Measurements from ENCODE around the gene EFCAB12.
A peak's percentile ranks its signal among the peaks of the same experiment; 100 is the strongest.

EFCAB12 gene

DNA sequence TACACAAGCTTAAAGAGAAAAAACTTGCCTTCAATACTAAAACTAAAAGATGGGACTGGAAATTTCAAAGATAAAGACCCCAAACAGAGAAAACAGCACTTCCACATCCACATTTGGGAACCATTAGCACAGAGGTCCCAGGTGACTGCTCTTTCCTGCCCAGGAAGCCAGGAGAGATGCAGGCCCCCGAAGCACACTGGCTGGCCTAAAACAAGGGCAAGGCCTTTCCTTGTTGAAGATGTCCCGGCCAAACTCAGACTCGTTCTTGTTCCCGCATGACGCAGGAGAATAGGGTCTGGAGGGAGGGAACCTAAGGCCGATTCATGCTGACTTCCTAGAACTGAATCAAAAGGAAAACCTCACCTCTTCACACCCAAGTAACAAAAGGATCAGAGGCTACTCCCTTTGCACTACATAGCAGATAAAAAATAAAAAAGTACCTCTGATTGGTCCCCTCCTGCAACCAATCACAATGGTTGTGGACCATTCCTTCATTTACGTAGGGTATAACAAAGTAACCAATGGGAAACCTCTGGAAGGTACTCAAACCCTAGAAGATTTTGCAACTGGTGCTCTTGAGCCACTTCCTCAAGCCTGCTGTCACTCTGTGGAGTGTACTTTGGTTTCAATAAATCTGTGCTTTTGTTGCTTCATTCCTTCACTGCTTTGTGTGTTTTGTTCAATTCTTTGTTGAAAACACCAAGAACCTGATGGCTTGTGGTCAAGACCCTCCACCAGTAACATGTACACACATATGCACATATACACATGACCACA, 48.7 kb downstream of the EFCAB12 start:
- no peak for DNase-seq (ENCODE audit: extremely low spot score)
- POLR2A ChIA-PET: no interaction called here
- TF ChIP-seq ELF4 (IDR thresholded peaks at IDR 0.05) (no peak), BHLHE40 (IDR thresholded peaks at IDR 0.05; ENCODE audit: borderline replicate concordance) (no peak), ZNF384 (IDR thresholded peaks at IDR 0.05) (no peak), FOXA1 (IDR thresholded peaks at IDR 0.05) (no peak), FOXM1 (IDR thresholded peaks at IDR 0.05; ENCODE audit: borderline replicate concordance) (no peak), HDGF (IDR thresholded peaks at IDR 0.05; ENCODE audit: borderline replicate concordance) (no peak), ARNT (IDR thresholded peaks at IDR 0.05) (no peak), FOXK2 (IDR thresholded peaks at IDR 0.05) (no peak), TARDBP (IDR thresholded peaks at IDR 0.05) (no peak), SP1 (IDR thresholded peaks at IDR 0.05) (no peak), SUZ12 (IDR thresholded peaks at IDR 0.05) (no peak), CTBP1 (IDR thresholded peaks at IDR 0.05; ENCODE audit: borderline replicate concordance) (no peak), LEF1 (IDR thresholded peaks at IDR 0.05; ENCODE audit: borderline replicate concordance) (no peak), L3MBTL2 (conservative IDR thresholded peaks at IDR 0.05) (no peak)
- TF ChIP-seq, protein P1, sequence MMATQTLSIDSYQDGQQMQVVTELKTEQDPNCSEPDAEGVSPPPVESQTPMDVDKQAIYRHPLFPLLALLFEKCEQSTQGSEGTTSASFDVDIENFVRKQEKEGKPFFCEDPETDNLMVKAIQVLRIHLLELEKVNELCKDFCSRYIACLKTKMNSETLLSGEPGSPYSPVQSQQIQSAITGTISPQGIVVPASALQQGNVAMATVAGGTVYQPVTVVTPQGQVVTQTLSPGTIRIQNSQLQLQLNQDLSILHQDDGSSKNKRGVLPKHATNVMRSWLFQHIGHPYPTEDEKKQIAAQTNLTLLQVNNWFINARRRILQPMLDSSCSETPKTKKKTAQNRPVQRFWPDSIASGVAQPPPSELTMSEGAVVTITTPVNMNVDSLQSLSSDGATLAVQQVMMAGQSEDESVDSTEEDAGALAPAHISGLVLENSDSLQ (IDR thresholded peaks at IDR 0.05): no peak
- CTCF ChIA-PET: no interaction called here

- TF ChIP-seq NFRKB (IDR thresholded peaks at IDR 0.05) (no peak), FOXM1 (IDR thresholded peaks at IDR 0.05; ENCODE audit: borderline replicate concordance) (no peak), SP1 (IDR thresholded peaks at IDR 0.05) (no peak), L3MBTL2 (conservative IDR thresholded peaks at IDR 0.05) (no peak), ARNT (IDR thresholded peaks at IDR 0.05) (no peak), TARDBP (IDR thresholded peaks at IDR 0.05) (no peak), SUZ12 (IDR thresholded peaks at IDR 0.05) (no peak), BHLHE40 (IDR thresholded peaks at IDR 0.05; ENCODE audit: borderline replicate concordance) (no peak)
- no peak for DNase-seq (ENCODE audit: extremely low spot score)
- ChIA-PET POLR2A (no interaction called here), CTCF (no interaction called here)
Measured at GRCh38 chr3:129378949-129379348, 49.5 kb downstream of the EFCAB12 start.

DNA sequence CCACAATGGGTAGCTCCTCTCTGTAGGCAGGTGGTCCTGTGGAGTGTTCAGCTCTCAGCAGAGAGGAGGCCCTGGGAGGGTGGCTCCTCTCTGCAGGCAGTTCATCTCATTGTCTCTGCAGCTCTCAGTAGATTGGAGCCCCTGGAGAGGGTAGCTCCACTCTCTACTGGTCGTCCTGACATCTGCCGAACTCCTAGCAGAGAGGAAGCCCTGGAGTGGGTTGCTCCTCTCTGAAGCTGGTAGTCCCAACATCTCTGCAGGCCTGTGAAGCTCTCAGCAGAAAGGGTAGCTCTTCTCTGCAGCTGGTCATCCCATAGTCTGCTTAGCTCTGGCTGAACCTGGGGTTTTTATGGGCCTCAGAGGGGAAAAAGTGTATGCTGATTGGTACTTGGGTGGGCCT, 50.8 kb downstream of the EFCAB12 start:
- DNase-seq (ENCODE audit: extremely low spot score): no peak
- TF ChIP-seq TARDBP (IDR thresholded peaks at IDR 0.05) (no peak), BHLHE40 (IDR thresholded peaks at IDR 0.05; ENCODE audit: borderline replicate concordance) (no peak), CTBP1 (IDR thresholded peaks at IDR 0.05; ENCODE audit: borderline replicate concordance) (no peak), FOXM1 (IDR thresholded peaks at IDR 0.05; ENCODE audit: borderline replicate concordance) (no peak), ARNT (IDR thresholded peaks at IDR 0.05) (no peak), SUZ12 (IDR thresholded peaks at IDR 0.05) (no peak), HDGF (IDR thresholded peaks at IDR 0.05; ENCODE audit: borderline replicate concordance) (no peak), ELF4 (IDR thresholded peaks at IDR 0.05) (no peak), FOXK2 (IDR thresholded peaks at IDR 0.05) (no peak), ZNF384 (IDR thresholded peaks at IDR 0.05) (no peak), FOXA1 (IDR thresholded peaks at IDR 0.05) (no peak), NFRKB (IDR thresholded peaks at IDR 0.05) (no peak), LEF1 (IDR thresholded peaks at IDR 0.05; ENCODE audit: borderline replicate concordance) (no peak), L3MBTL2 (conservative IDR thresholded peaks at IDR 0.05) (no peak), SP1 (IDR thresholded peaks at IDR 0.05) (no peak)
- TF ChIP-seq, protein P1 (IDR thresholded peaks at IDR 0.05): no peak
- ChIA-PET CTCF (interaction anchor here (0.6 kb wide), 1 partner anchor 49 kb away, joined by 4 read pairs; no protein-coding TSS in a partner anchor), POLR2A (no interaction called here)

DNA sequence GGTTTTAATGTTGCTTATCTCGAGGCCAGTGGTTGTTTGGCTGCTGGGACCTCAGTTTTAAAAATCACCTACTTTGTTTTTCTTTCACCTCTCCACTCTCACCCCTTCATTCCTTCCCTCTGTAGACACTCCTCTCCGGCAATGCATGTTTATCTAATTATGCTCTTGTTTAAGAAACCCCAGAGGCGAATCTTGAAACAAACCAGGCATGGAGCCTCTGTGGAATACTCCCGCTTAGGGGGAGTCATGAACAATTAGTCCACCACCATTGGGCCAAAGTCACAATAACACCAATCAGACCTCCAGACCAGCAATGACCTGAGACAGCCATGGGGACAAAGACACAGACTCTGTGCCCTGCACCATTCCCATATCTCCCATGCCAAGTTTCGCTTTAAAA, 53.3 kb downstream of the EFCAB12 start:
- POLR2A ChIA-PET: interaction anchor here (1.0 kb wide), 1 partner anchor 65 kb away, joined by 4 read pairs; the partner anchor contains the start of genes IFT122 and MBD4
- CTCF ChIA-PET: interaction anchor here (1.0 kb wide), 1 partner anchor 8 kb away, joined by 6 read pairs; no protein-coding TSS in a partner anchor
- TF ChIP-seq BHLHE40 (IDR thresholded peaks at IDR 0.05; ENCODE audit: borderline replicate concordance): no peak
- TF ChIP-seq FOXK2 (IDR thresholded peaks at IDR 0.05): no peak
- TF ChIP-seq ARNT (IDR thresholded peaks at IDR 0.05): no peak
- DNase-seq (ENCODE audit: extremely low spot score): no peak

- POLR2A ChIA-PET: interaction anchor here (0.6 kb wide), 1 partner anchor 20 kb away, joined by 3 read pairs; no protein-coding TSS in a partner anchor
- CTCF ChIA-PET: interaction anchor here (1.5 kb wide), 1 partner anchor 12 kb away, joined by 6 read pairs; no protein-coding TSS in a partner anchor
- DNase-seq (ENCODE audit: extremely low spot score): no peak
- no peak for TF ChIP-seq ARNT (IDR thresholded peaks at IDR 0.05)
Measured at GRCh38 chr3:129371041-129371826, 57.2 kb downstream of the EFCAB12 start.

DNA sequence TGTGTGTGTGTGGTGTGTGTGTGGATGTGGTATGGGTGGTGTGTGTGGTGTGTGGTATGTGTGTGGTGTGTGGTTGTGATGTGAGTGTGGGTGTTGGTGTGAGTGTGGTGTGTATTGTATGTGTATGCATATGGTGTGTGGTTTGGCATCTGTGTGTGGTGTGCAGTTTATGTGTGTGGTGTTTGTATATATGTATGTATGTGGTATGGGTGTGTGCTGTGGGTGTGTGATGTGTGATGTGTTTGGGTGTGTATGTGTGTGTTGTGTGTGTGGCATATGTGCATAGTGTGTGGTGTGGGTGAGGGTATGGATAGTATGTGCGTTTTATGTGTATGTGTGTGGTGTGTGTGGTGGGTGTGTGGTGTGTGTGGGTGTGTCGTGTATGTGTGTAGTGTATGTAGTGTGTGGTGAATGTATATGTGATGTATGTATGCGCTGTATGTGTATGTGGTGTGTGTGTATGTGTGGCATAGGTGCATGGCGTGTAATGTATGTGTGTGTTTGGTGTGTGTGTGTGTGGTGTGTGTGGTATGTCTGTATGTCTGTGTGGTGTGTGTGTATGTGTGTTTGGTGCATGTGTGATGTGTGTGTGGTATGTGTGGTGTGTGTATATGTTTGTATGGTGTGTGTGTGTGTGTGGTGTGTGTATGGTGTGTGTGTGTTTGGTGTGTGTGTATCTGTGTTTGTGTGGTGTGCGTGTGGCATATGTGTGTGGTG, 58.0 kb downstream of the EFCAB12 start:
- CTCF ChIA-PET: no interaction called here
- no peak for DNase-seq (ENCODE audit: extremely low spot score)
- POLR2A ChIA-PET: no interaction called here
- TF ChIP-seq BHLHE40 (IDR thresholded peaks at IDR 0.05; ENCODE audit: borderline replicate concordance) (no peak), TARDBP (IDR thresholded peaks at IDR 0.05) (peak; percentile 34; the same call in 1 of the 2 replicates), NFRKB (IDR thresholded peaks at IDR 0.05) (no peak), FOXA1 (IDR thresholded peaks at IDR 0.05) (no peak), FOXM1 (IDR thresholded peaks at IDR 0.05; ENCODE audit: borderline replicate concordance) (no peak), CTBP1 (IDR thresholded peaks at IDR 0.05; ENCODE audit: borderline replicate concordance) (no peak)

Measured in HEK293T (cell line).